M059J (cell line): Measurements from ENCODE around the gene NIT1. TPM values are rescaled to one million over a fixed set of nuclear protein-coding genes. Genes with fewer than 3 reads are reported as not detected.

Experiments
- DNase-seq: peaks from one replicate; pipeline ENCODE4 v3.0.0-alpha.2; 2012; ENCODE audit warnings: low read depth
- total RNA-seq: library from RNA; depleted of rRNA; stranded (reverse); fragments of >200 nt; shearing (Covaris generic); gene quantifications from 2 replicates; pipeline ENCODE4 v1.2.3, GENCODE V29; 2014

Gene NIT1
- total RNA-seq, 1 experiment from 2014 or later = 31.5 TPM

- DNase-seq = no peak
Measured at GRCh38 chr1:161083748-161084596, 33.9 kb upstream of the NIT1 start.

- no peak for DNase-seq
Measured at GRCh38 chr1:161084597-161084988, 33.3 kb upstream of the NIT1 start.

- peak; percentile 37 for DNase-seq
Measured at GRCh38 chr1:161085165-161085564, 32.7 kb upstream of the NIT1 start.

- DNase-seq = no peak
Measured at GRCh38 chr1:161086457-161086856, 31.4 kb upstream of the NIT1 start.

- DNase-seq = peak; percentile 53
Measured at GRCh38 chr1:161088587-161089110, 29.3 kb upstream of the NIT1 start.

GRCh38 chr1:161089251-161089924, 28.5 kb upstream of the NIT1 start, which contains the start of gene NECTIN4:
Gene NECTIN4 (minus strand): TSS chr1:161089558. CDS start chr1:161089296, 262 bp downstream.
- no peak for DNase-seq

GRCh38 chr1:161089938-161090337, 28.0 kb upstream of the NIT1 start:
- no peak for DNase-seq

- DNase-seq = no peak
Measured at GRCh38 chr1:161090617-161091016, 27.3 kb upstream of the NIT1 start.

GRCh38 chr1:161091093-161091492, 26.8 kb upstream of the NIT1 start:
- DNase-seq = no peak

GRCh38 chr1:161091796-161092507, 26.0 kb upstream of the NIT1 start:
- no peak for DNase-seq

- DNase-seq = peak; percentile 64
Measured at GRCh38 chr1:161092621-161093028, 25.3 kb upstream of the NIT1 start.

GRCh38 chr1:161094481-161094880, 23.4 kb upstream of the NIT1 start:
- DNase-seq = no peak

- DNase-seq = no peak
Measured at GRCh38 chr1:161095230-161095629, 22.7 kb upstream of the NIT1 start.

GRCh38 chr1:161096015-161096414, 21.9 kb upstream of the NIT1 start:
- DNase-seq = no peak

- DNase-seq = no peak
Measured at GRCh38 chr1:161096530-161096929, 21.4 kb upstream of the NIT1 start.

GRCh38 chr1:161098210-161099068, 19.5 kb upstream of the NIT1 start, which contains the start of gene KLHDC9:
Gene KLHDC9 (plus strand): TSS chr1:161098361. CDS start chr1:161098536, 175 bp downstream.
- peak; percentile 82 for DNase-seq

- DNase-seq = no peak
Measured at GRCh38 chr1:161099090-161099802, 18.7 kb upstream of the NIT1 start.

GRCh38 chr1:161100556-161100955, 17.3 kb upstream of the NIT1 start:
- no peak for DNase-seq

- DNase-seq = no peak
Measured at GRCh38 chr1:161106431-161106830, 11.5 kb upstream of the NIT1 start.

- no peak for DNase-seq
Measured at GRCh38 chr1:161111117-161111516, 6.8 kb upstream of the NIT1 start.
